RKO (cell line): ENCODE data around the gene TXLNG.

Source experiments
- DNase-seq: peaks from one replicate; pipeline ENCODE4 v3.0.0-alpha.2; 2016; ENCODE audit warnings: low spot score

TXLNG gene

GRCh38 chrX:16874458-16875095 lies 88.3 kb downstream of the TXLNG start:
- no peak for DNase-seq

GRCh38 chrX:16876696-16877095 lies 90.4 kb downstream of the TXLNG start:
- DNase-seq: no peak

GRCh38 chrX:16882169-16882568 lies 95.9 kb downstream of the TXLNG start:
- no peak for DNase-seq

GRCh38 chrX:16882702-16883486 lies 96.6 kb downstream of the TXLNG start:
- peak; percentile 80 for DNase-seq

GRCh38 chrX:16883487-16883804 lies 97.2 kb downstream of the TXLNG start:
- DNase-seq: no peak

GRCh38 chrX:16885628-16886027 lies 99.4 kb downstream of the TXLNG start:
- no peak for DNase-seq

GRCh38 chrX:16892504-16893362 lies 106.5 kb downstream of the TXLNG start:
- DNase-seq: peak; percentile 89
